Measurements from ENCODE around the gene ENAM. TPM values are rescaled to one million over a fixed set of nuclear protein-coding genes. Genes with fewer than 3 reads are reported as not detected.

Gene ENAM
- total and polyA plus RNA-seq, 2 of the 13 experiments (the other 11 are each of a cell fraction or from before 2014, with no cell fraction given): not detected

DNA sequence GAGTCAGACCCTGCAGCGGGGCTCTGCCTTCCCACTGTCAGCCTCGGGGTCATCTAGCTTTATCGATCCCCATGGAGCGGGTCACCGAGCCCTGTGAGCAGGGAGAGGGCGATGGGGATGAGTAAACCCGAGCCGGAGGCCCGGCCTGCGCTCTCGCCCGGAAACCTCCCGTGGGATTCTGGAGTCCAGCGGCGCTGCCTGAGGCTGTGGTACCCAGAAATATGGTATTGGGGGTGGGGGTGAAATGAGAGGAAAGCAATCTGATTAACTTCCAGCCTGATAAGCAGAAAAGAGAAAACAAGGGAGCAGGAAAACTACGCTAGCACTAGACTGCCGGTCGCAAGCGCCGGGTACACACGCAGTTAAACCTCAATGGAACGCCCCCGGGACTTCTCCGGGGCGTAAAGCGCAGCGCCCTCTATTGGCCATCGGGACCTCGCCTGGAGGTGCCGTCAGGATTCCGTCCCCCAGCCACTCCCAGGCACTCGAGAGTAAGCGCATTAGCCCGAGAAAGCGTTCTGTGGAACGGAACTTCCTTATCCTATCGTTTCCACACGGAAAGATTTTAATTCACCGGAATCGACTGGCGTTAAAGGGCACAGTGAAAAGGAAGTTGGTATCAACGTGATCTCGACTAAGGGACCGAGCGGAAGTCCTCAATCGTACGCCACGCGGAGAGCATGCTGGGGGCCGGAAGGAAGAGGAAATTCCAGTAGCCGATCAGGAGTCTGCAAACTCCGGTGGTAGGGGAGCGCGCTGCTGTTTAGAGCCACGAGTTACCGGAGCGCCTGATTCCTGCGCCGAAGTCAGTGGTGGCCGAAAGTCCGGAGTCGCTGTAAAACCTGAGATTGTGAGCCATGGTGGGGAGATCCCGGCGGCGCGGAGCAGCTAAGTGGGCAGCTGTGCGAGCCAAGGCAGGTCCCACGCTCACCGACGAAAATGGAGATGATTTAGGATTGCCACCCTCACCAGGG, 59.6 kb downstream of the ENAM start, which contains the start of gene UTP3 (continued):
- no peak for TF ChIP-seq MLLT10 (CRISPR knock-in tag; IDR thresholded peaks at IDR 0.05)
- TF ChIP-seq, protein P1, sequence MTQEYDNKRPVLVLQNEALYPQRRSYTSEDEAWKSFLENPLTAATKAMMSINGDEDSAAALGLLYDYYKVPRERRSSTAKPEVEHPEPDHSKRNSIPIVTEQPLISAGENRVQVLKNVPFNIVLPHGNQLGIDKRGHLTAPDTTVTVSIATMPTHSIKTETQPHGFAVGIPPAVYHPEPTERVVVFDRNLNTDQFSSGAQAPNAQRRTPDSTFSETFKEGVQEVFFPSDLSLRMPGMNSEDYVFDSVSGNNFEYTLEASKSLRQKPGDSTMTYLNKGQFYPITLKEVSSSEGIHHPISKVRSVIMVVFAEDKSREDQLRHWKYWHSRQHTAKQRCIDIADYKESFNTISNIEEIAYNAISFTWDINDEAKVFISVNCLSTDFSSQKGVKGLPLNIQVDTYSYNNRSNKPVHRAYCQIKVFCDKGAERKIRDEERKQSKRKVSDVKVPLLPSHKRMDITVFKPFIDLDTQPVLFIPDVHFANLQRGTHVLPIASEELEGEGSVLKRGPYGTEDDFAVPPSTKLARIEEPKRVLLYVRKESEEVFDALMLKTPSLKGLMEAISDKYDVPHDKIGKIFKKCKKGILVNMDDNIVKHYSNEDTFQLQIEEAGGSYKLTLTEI (CRISPR knock-in tag; conservative IDR thresholded peaks at IDR 0.05): no peak

DNA sequence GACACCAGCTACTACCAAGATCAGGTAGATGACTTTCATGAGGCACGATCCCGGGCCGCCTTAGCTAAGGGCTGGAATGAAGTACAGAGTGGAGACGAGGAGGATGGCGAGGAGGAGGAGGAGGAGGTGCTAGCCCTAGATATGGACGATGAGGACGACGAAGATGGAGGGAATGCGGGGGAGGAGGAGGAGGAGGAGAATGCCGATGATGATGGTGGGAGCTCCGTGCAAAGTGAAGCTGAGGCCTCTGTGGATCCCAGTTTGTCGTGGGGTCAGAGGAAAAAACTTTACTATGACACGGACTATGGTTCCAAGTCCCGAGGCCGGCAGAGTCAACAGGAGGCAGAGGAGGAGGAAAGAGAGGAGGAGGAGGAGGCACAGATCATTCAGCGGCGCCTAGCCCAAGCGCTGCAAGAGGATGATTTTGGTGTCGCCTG, 60.3 kb downstream of the ENAM start:
- in situ Hi-C loops (cut with HindIII; ENCODE audit: extremely low pct_ligation_motif_present, low pct_unique_long_range_greater_than_20kb): no loop called here
- TF ChIP-seq KDM5A (IDR thresholded peaks at IDR 0.05; ENCODE audit: borderline replicate concordance, low read length) (peak; percentile 5; the same call in 1 of the 2 replicates), CAMTA2 (CRISPR knock-in tag; IDR thresholded peaks at IDR 0.05; ENCODE audit: borderline replicate concordance) (no peak), FOXA1 (IDR thresholded peaks at IDR 0.05) (no peak), FOXA1 (CRISPR knock-in tag; IDR thresholded peaks at IDR 0.05) (no peak), ZSCAN22 (CRISPR knock-in tag; IDR thresholded peaks at IDR 0.05) (0 out of 2 replicates have a peak, but pooled peaks have one; percentile 7), FIP1L1 (IDR thresholded peaks at IDR 0.05; ENCODE audit: borderline replicate concordance, insufficient read depth, low read depth, low read length) (no peak)
- TF ChIP-seq, protein P2, sequence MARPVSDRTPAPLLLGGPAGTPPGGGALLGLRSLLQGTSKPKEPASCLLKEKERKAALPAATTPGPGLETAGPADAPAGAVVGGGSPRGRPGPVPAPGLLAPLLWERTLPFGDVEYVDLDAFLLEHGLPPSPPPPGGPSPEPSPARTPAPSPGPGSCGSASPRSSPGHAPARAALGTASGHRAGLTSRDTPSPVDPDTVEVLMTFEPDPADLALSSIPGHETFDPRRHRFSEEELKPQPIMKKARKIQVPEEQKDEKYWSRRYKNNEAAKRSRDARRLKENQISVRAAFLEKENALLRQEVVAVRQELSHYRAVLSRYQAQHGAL (CRISPR knock-in tag; IDR thresholded peaks at IDR 0.05; ENCODE audit: not compliant biosample characterization): no peak
- TF ChIP-seq, protein P3, sequence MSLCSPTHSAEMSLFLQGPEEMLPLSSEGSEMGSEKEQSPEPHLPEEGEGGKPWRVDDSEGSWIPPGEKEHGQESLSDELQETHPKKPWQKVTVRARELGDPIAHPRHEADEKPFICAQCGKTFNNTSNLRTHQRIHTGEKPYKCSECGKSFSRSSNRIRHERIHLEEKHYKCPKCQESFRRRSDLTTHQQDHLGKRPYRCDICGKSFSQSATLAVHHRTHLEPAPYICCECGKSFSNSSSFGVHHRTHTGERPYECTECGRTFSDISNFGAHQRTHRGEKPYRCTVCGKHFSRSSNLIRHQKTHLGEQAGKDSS (CRISPR knock-in tag; IDR thresholded peaks at IDR 0.05; ENCODE audit: borderline replicate concordance, low read depth): no peak
- TF ChIP-seq, protein P4, sequence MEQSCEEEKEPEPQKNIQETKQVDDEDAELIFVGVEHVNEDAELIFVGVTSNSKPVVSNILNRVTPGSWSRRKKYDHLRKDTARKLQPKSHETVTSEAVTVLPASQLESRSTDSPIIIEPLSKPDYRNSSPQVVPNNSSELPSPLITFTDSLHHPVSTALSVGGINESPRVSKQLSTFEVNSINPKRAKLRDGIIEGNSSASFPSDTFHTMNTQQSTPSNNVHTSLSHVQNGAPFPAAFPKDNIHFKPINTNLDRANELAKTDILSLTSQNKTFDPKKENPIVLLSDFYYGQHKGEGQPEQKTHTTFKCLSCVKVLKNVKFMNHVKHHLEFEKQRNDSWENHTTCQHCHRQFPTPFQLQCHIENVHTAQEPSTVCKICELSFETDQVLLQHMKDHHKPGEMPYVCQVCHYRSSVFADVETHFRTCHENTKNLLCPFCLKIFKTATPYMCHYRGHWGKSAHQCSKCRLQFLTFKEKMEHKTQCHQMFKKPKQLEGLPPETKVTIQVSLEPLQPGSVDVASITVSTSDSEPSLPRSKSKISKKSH (CRISPR knock-in tag; IDR thresholded peaks at IDR 0.05; ENCODE audit: borderline replicate concordance): peak; percentile 9; the same call in 1 of the 2 replicates

More for the DNA sequence above, 60.3 kb downstream of the ENAM start:
- DNase-seq (ENCODE audit: low spot score): no peak
- Histone ChIP-seq H3K4me1 (ENCODE audit: insufficient read depth, low read length) (peaks cover 25% of the 10 kb centered on the region), H3K4me2 (ENCODE audit: low read depth, low read length) (peak overlapping the region; percentile 82), H3K36me3 (replicated peaks in 1 of 2; ENCODE audit: control insufficient read depth in 1 of 2, insufficient read depth in 2 of 2, low read length in 2 of 2) (no peaks in the 10 kb centered on the region), H3K9ac (ENCODE audit: insufficient read depth, low read depth, low read length) (peak overlapping the region; percentile 83), H3K4me3 (replicated peaks in 1 of 3; ENCODE audit: insufficient read depth in 1 of 3, low read depth in 2 of 3, low read length in 3 of 3) (peak overlapping the region; percentile 83 to 94 (median 86)), H3K27me3 (ENCODE audit: control insufficient read depth in 1 of 2, insufficient read depth in 2 of 2, low read length in 2 of 2) (no peaks in the 10 kb centered on the region; a peak in 1 of 5 replicates), H2AFZ (ENCODE audit: low read length) (no peak overlapping the region), H3K79me2 (ENCODE audit: insufficient read depth, low read length) (peaks cover 29% of the 10 kb centered on the region), H4K20me1 (ENCODE audit: insufficient read depth, low read length) (no peaks in the 10 kb centered on the region), H3K27ac (ENCODE audit: extremely low read length, insufficient read depth, low read length) (peak overlapping the region; percentile 86), H3K9me3 (ENCODE audit: low read length) (no peaks in the 10 kb centered on the region)
- ChIA-PET CTCF (ENCODE audit: low intra/inter-chr PET ratio, low total read pairs) (interaction anchor here (1.6 kb wide), 1 partner anchor 37 kb away, joined by 8 read pairs; no protein-coding TSS in a partner anchor), POLR2A (interaction anchor here (0.8 to 6.8 kb wide), 2 partner anchors 11 to 15 kb away, joined by 3 to 75 read pairs; no protein-coding TSS in a partner anchor)
- no TSS peak for BruUV-seq (replicated peaks)
- intact Hi-C loops (cut with micrococcal nuclease; ENCODE audit: unreplicated experiment): loop anchor here (1.0 to 10.0 kb wide), 5 partner anchors 15 to 216 kb away; partner anchors contain the start of gene MOB1B
- peak; percentile 13 for ATAC-seq
- no peak for FAIRE-seq
- under 1% methylated on average over 19 of the region's 19 CpGs for WGBS (ENCODE audit: low lambda C conversion rate)
